IMR-90 (cell line): ENCODE data around the gene TMEM100. TPM values are rescaled to one million over a fixed set of nuclear protein-coding genes. Genes with fewer than 3 reads are reported as not detected.

Source experiments
- ATAC-seq: fragments of 200-7000 bp; cut with Tn5 transposase; 2 replicates; pipeline ENCODE4 v1.9.1; 2020; ENCODE audit warnings: low read depth, mild to moderate bottlenecking, moderate library complexity
- BruUV-seq: library from RNA; stranded (reverse); fragments of 400-500 nt; replicated peaks from 2 replicates; lab custom pipeline; 2021; lab: Mats Ljungman, UMichigan
- CTCF ChIA-PET: fragments of 300-600 bp; formaldehyde crosslinking; extraction: SDS; loops from one replicate; lab custom pipeline; 2021; ENCODE audit warnings: antibody characterized with exemption; lab: Yijun Ruan, JAX
- POLR2A ChIA-PET: fragments of 300-600 bp; sonication (Branson Sonifier 250); formaldehyde crosslinking; loops from one replicate; lab custom pipeline; 2022; ENCODE audit warnings: antibody characterized with exemption; ENCODE audit not compliant: unreplicated experiment; lab: Charles Lee
- DNase-seq: peaks from one replicate; pipeline ENCODE4 v3.0.0; 2013
- H2AFZ ChIP-seq: replicated peaks from 2 replicates; pipeline ENCODE3; 2013; ENCODE audit warnings: low read length, mild to moderate bottlenecking; ENCODE audit not compliant: poor library complexity
- H2AK5ac ChIP-seq: 2 replicates; pipeline ENCODE4 v1.6.1; 2013; ENCODE audit warnings: low read depth, low read length, inconsistent platforms
- H2AK9ac ChIP-seq: replicated peaks from 2 replicates; pipeline ENCODE3; 2013; ENCODE audit warnings: mild to moderate bottlenecking, low read depth, low read length, moderate library complexity; ENCODE audit not compliant: poor library complexity
- H2BK120ac ChIP-seq: 2 replicates; pipeline ENCODE4 v1.6.1; 2013; ENCODE audit warnings: low read depth, low read length, inconsistent platforms
- H2BK15ac ChIP-seq: 3 replicates; pipeline ENCODE4 v1.6.1; 2013; ENCODE audit warnings: low read depth, low read length, inconsistent platforms
- H2BK20ac ChIP-seq: 2 replicates; pipeline ENCODE4 v1.6.1; 2013; ENCODE audit warnings: low read depth, mild to moderate bottlenecking, inconsistent platforms, low read length, moderate library complexity
- H2BK5ac ChIP-seq: 2 replicates; pipeline ENCODE4 v1.6.1; 2013; ENCODE audit warnings: mild to moderate bottlenecking, low read depth, low read length, inconsistent platforms; ENCODE audit not compliant: poor library complexity, severe bottlenecking
- H3K14ac ChIP-seq: replicated peaks from 2 replicates; pipeline ENCODE4 v1.6.1; 2013; ENCODE audit warnings: low read depth, low read length, inconsistent platforms
- H3K18ac ChIP-seq: 2 replicates; pipeline ENCODE4 v1.6.1; 2013; ENCODE audit warnings: low read depth, low read length, control low read depth
- H3K23ac ChIP-seq: 2 replicates; pipeline ENCODE4 v1.6.1; 2013; ENCODE audit warnings: low read depth, low read length, inconsistent platforms
- H3K27ac ChIP-seq: 2 replicates; pipeline ENCODE4 v1.5.1; 2013; ENCODE audit warnings: mild to moderate bottlenecking, control low read depth, low read length; ENCODE audit not compliant: insufficient read depth
- H3K27me3 ChIP-seq: 2 replicates; pipeline ENCODE4 v1.6.1; 2013; ENCODE audit warnings: low read length; ENCODE audit not compliant: control insufficient read depth, insufficient read depth
- H3K36me3 ChIP-seq: 2 replicates; pipeline ENCODE4 v1.6.1; 2013; ENCODE audit warnings: low read length, mixed read lengths; ENCODE audit not compliant: control insufficient read depth, insufficient read depth
- H3K4ac ChIP-seq: 2 replicates; pipeline ENCODE4 v1.6.1; 2013; ENCODE audit warnings: low read depth, low read length, inconsistent platforms
- H3K4me1 ChIP-seq: 2 replicates; pipeline ENCODE4 v1.6.1; 2013; ENCODE audit warnings: low read length, mixed read lengths; ENCODE audit not compliant: control insufficient read depth, insufficient read depth
- H3K4me2 ChIP-seq: 2 replicates; pipeline ENCODE4 v1.6.1; 2013; ENCODE audit warnings: low read depth, mild to moderate bottlenecking, control low read depth, low read length, moderate library complexity
- H3K4me3 ChIP-seq: 2 replicates; pipeline ENCODE4 v1.5.1; 2013; ENCODE audit warnings: low read depth, mild to moderate bottlenecking, control low read depth, low read length, moderate library complexity; ENCODE audit not compliant: insufficient read depth
- H3K56ac ChIP-seq: 2 replicates; pipeline ENCODE4 v1.6.1; 2013; ENCODE audit warnings: low read length, inconsistent platforms; ENCODE audit not compliant: insufficient read depth; ENCODE audit errors: extremely low read depth
- H3K79me1 ChIP-seq, 2 experiments: 2 replicates each; pipeline ENCODE4 v1.6.1; 2013; ENCODE audit warnings: low read length in 2 of 2, inconsistent platforms in 1 of 2, low read depth in 1 of 2
- H3K9ac ChIP-seq: 2 replicates; pipeline ENCODE4 v1.6.1; 2013; ENCODE audit warnings: low read depth, low read length, control low read depth
- H3K9me1 ChIP-seq: 2 replicates; pipeline ENCODE4 v1.6.1; 2013; ENCODE audit warnings: low read length, inconsistent platforms; ENCODE audit not compliant: insufficient read depth
- H3K9me3 ChIP-seq: 2 replicates; pipeline ENCODE4 v1.6.1; 2013; ENCODE audit warnings: low read length; ENCODE audit not compliant: control insufficient read depth, insufficient read depth
- H4K20me1 ChIP-seq: 2 replicates; pipeline ENCODE4 v1.6.1; 2013; ENCODE audit warnings: low read length, inconsistent platforms; ENCODE audit not compliant: insufficient read depth
- H4K5ac ChIP-seq: 2 replicates; pipeline ENCODE4 v1.6.1; 2013; ENCODE audit warnings: mild to moderate bottlenecking, low read depth, low read length, control low read depth
- H4K8ac ChIP-seq, 2 experiments: 2 replicates each; pipeline ENCODE4 v1.6.1; 2013; ENCODE audit warnings: low read depth in 2 of 2, low read length in 2 of 2, control low read depth in 1 of 2, inconsistent platforms in 1 of 2
- H4K91ac ChIP-seq: 2 replicates; pipeline ENCODE4 v1.6.1; 2013; ENCODE audit warnings: low read depth, low read length, inconsistent platforms; ENCODE audit not compliant: insufficient read depth
- BHLHE40 ChIP-seq: fragments of 150-350 bp; IDR thresholded peaks from 2 replicates; pipeline ENCODE4 v1.6.1; 2016; ENCODE audit warnings: mild to moderate bottlenecking, low read depth, low read length
- CEBPB ChIP-seq: IDR thresholded peaks from 2 replicates; pipeline ENCODE4 v1.6.1; 2012; ENCODE audit warnings: low read depth, low read length, improper control_type of control experiment
- MAFK ChIP-seq: IDR thresholded peaks from 2 replicates; pipeline ENCODE4 v1.6.1; 2012; ENCODE audit warnings: low read depth, low read length, improper control_type of control experiment
- RAD21 ChIP-seq: IDR thresholded peaks from 2 replicates; pipeline ENCODE4 v1.6.1; 2012; ENCODE audit warnings: low read length, improper control_type of control experiment
- whole genome bisulfite sequencing, 2 experiments: methylation state at CpG; one replicate each; pipeline versions ENCODE4 v1.1.5 to v1.1.7; 2013; ENCODE audit warnings: missing lambda C conversion rate in 2 of 2; ENCODE audit not compliant: insufficient read length in 1 of 2; ENCODE audit errors: extremely low coverage in 2 of 2; 5-methylcytosine and 5-hydroxymethylcytosine counted together
- dilution Hi-C: fragments of 300-500 bp; cut with HindIII; formaldehyde crosslinking; loops from one replicate; pipeline ENCODE4 v1.14.3; 2018; ENCODE audit warnings: low sequenced_read_pairs; ENCODE audit not compliant: unreplicated experiment
- in situ Hi-C: fragments of 300-500 bp; cut with MboI; formaldehyde crosslinking; loops from 3 replicates; pipeline ENCODE4 v1.14.3; 2019; ENCODE audit warnings: low sequenced_read_pairs, inconsistent platforms, mixed read lengths
- intact Hi-C: fragments of 100-400 bp; cut with micrococcal nuclease; formaldehyde crosslinking; loops from 2 replicates; pipeline ENCODE4 v1.10.0; 2022
- polyA plus RNA-seq, 3 experiments: library from polyadenylated mRNA; depleted of rRNA; stranded (reverse); fragments of >200 nt; gene quantifications; 2 replicates each; pipeline ENCODE4 v1.2.3, GENCODE V29; 2012; ENCODE audit warnings: low replicate concordance in 1 of 3
- total RNA-seq: library from RNA; depleted of rRNA; stranded (reverse); fragments of >200 nt; gene quantifications from 2 replicates; pipeline ENCODE4 v1.2.3, GENCODE V29; 2012

The TMEM100 gene
- total and polyA plus RNA-seq, 2 of the 4 experiments (the other 2 are of a cell fraction): 0.21 to 0.36 TPM

- 40% methylated on average over 1 of the region's 1 CpG; no CpG with 5 or more reads in 1 of the 2 experiments for WGBS, 2 experiments
- POLR2A ChIA-PET: no interaction called here
Observed at GRCh38 chr17:55677446-55677845, 45.2 kb downstream of the TMEM100 start.

More at GRCh38 chr17:55677446-55677845, 45.2 kb downstream of the TMEM100 start:
- Histone ChIP-seq H3K36me3 (no peaks in the 10 kb centered on the region), H3K9me3 (no peaks in the 10 kb centered on the region), H4K20me1 (no peaks in the 10 kb centered on the region), H3K79me1 (no peaks in the 10 kb centered on the region), H3K9ac (no peak overlapping the region), H2BK15ac (no peak overlapping the region), H4K5ac (no peak overlapping the region), H2AFZ (no peak overlapping the region), H2BK20ac (no peak overlapping the region), H3K18ac (no peak overlapping the region), H3K56ac (no peak overlapping the region), H2BK5ac (no peak overlapping the region), H3K27ac (no peak overlapping the region), H4K8ac (no peak overlapping the region), H3K23ac (no peak overlapping the region), H2BK120ac (no peak overlapping the region), H3K9me1 (no peaks in the 10 kb centered on the region), H3K14ac (no peak overlapping the region), H3K27me3 (no peaks in the 10 kb centered on the region; the same call in 1 of the 2 replicates), H3K4me2 (no peak overlapping the region), H2AK5ac (no peak overlapping the region), H4K91ac (no peak overlapping the region), H3K4ac (no peak overlapping the region), H2AK9ac (no peak overlapping the region), H3K4me3 (no peak overlapping the region), H3K4me1 (no peaks in the 10 kb centered on the region)
- CTCF ChIA-PET: no interaction called here
- no TSS peak for BruUV-seq
- intact Hi-C loops (no loop called here), dilution Hi-C loops (no loop called here), in situ Hi-C loops (no loop called here)
- no peak for TF ChIP-seq RAD21
- TF ChIP-seq CEBPB: no peak
- no peak for TF ChIP-seq BHLHE40
- TF ChIP-seq MAFK: no peak
- DNase-seq (no peak), ATAC-seq (no peak)
